HL-60 (cell line): Measurements from ENCODE around the gene CLCN5.

Source experiments
- DNase-seq, 2 experiments: peaks; one replicate each; pipeline ENCODE4 v3.0.0-alpha.2; 2010 to 2020; ENCODE audit warnings: low read depth in 1 of 2, low spot score in 1 of 2
- H3K27ac ChIP-seq: fragments of 250-450 bp; sonication (Bioruptor Pico); replicated peaks from 2 replicates; pipeline ENCODE4 v1.5.1; 2020; ENCODE audit warnings: mild to moderate bottlenecking, moderate library complexity
- H3K27me3 ChIP-seq: fragments of 250-450 bp; sonication (Bioruptor Pico); 2 replicates; pipeline ENCODE4 v1.5.1; 2021; ENCODE audit warnings: mild to moderate bottlenecking, moderate library complexity; ENCODE audit not compliant: insufficient read depth, poor library complexity, severe bottlenecking
- H3K4me3 ChIP-seq: replicated peaks from 2 replicates; pipeline ENCODE4 v1.5.1; 2011; ENCODE audit warnings: mild to moderate bottlenecking, control low read depth, low read length; ENCODE audit not compliant: insufficient read depth
- GABPA ChIP-seq: IDR thresholded peaks from 2 replicates; pipeline ENCODE4 v1.6.1; 2012; ENCODE audit warnings: low read depth
- POLR2AphosphoS5 ChIP-seq: IDR thresholded peaks from 2 replicates; pipeline ENCODE4 v1.6.1; 2012; ENCODE audit warnings: low read depth
- SPI1 ChIP-seq: IDR thresholded peaks from 2 replicates; pipeline ENCODE4 v1.6.1; 2012; ENCODE audit warnings: low read depth, mild to moderate bottlenecking, borderline replicate concordance
- TF ChIP-seq, protein P1 (sequence below): IDR thresholded peaks from one replicate; pipeline ENCODE4 v1.5.1; 2011; ENCODE audit warnings: low read length, control low read depth, inconsistent platforms; ENCODE audit not compliant: insufficient read depth
- TF ChIP-seq, protein P2 (sequence below): IDR thresholded peaks from 2 replicates; pipeline ENCODE4 v1.6.1; 2012; ENCODE audit warnings: low read depth; ENCODE audit not compliant: insufficient replicate concordance

Gene CLCN5

DNA sequence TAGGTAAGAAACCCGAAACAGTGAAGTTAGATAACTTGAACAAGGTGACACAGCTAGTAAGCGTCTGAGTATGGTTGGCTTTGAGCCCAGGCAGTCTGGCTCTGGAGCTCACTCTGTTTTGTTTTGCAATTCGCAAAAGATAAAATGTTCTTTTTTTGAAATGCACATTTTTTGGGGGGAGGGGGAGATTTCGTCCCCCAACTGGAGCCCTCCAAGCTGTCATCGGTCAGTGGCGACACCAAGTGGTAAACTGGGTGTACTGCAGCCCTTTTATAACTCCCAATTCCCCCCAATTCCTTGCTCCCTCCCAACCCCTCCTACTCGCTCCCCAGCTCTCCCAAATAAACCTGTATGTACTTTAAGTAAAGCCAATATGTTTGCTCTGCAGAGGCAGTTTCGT lies 2.8 kb upstream of the CLCN5 start:
- Histone ChIP-seq H3K27ac (no peak overlapping the region), H3K4me3 (no peak overlapping the region), H3K27me3 (no peaks in the 10 kb centered on the region)
- no peak for DNase-seq
- TF ChIP-seq, protein P1, sequence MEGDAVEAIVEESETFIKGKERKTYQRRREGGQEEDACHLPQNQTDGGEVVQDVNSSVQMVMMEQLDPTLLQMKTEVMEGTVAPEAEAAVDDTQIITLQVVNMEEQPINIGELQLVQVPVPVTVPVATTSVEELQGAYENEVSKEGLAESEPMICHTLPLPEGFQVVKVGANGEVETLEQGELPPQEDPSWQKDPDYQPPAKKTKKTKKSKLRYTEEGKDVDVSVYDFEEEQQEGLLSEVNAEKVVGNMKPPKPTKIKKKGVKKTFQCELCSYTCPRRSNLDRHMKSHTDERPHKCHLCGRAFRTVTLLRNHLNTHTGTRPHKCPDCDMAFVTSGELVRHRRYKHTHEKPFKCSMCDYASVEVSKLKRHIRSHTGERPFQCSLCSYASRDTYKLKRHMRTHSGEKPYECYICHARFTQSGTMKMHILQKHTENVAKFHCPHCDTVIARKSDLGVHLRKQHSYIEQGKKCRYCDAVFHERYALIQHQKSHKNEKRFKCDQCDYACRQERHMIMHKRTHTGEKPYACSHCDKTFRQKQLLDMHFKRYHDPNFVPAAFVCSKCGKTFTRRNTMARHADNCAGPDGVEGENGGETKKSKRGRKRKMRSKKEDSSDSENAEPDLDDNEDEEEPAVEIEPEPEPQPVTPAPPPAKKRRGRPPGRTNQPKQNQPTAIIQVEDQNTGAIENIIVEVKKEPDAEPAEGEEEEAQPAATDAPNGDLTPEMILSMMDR, result peak; percentile 55
- TF ChIP-seq POLR2AphosphoS5, result no peak

DNA sequence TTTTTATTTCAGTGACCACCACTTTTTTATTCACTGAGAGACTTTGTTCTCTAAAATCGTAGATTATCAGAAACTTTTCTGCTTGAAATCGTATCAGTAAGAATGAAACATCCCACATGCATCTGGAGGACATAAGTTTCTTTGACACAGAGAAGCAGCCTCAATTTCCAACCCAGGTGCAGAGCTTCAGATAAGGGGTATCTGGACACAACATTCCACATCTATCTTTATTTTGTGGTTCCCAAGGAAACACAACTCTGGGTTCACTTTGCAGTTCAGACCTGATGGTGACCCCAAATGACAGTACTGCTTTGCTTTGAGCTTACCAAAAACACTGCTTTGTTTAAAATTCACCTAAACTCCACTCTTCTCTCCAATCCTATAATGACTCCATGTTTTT lies 1.3 kb upstream of the CLCN5 start:
- DNase-seq, result no peak
- TF ChIP-seq, protein P1, result no peak
- no peak for TF ChIP-seq GABPA
- no peak for TF ChIP-seq SPI1
- no peak for TF ChIP-seq POLR2AphosphoS5
- TF ChIP-seq, protein P2, sequence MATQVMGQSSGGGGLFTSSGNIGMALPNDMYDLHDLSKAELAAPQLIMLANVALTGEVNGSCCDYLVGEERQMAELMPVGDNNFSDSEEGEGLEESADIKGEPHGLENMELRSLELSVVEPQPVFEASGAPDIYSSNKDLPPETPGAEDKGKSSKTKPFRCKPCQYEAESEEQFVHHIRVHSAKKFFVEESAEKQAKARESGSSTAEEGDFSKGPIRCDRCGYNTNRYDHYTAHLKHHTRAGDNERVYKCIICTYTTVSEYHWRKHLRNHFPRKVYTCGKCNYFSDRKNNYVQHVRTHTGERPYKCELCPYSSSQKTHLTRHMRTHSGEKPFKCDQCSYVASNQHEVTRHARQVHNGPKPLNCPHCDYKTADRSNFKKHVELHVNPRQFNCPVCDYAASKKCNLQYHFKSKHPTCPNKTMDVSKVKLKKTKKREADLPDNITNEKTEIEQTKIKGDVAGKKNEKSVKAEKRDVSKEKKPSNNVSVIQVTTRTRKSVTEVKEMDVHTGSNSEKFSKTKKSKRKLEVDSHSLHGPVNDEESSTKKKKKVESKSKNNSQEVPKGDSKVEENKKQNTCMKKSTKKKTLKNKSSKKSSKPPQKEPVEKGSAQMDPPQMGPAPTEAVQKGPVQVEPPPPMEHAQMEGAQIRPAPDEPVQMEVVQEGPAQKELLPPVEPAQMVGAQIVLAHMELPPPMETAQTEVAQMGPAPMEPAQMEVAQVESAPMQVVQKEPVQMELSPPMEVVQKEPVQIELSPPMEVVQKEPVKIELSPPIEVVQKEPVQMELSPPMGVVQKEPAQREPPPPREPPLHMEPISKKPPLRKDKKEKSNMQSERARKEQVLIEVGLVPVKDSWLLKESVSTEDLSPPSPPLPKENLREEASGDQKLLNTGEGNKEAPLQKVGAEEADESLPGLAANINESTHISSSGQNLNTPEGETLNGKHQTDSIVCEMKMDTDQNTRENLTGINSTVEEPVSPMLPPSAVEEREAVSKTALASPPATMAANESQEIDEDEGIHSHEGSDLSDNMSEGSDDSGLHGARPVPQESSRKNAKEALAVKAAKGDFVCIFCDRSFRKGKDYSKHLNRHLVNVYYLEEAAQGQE, result no peak
- H3K27ac ChIP-seq, result no peak overlapping the region
- H3K4me3 ChIP-seq, result no peak overlapping the region
- H3K27me3 ChIP-seq, result no peaks in the 10 kb centered on the region

DNA sequence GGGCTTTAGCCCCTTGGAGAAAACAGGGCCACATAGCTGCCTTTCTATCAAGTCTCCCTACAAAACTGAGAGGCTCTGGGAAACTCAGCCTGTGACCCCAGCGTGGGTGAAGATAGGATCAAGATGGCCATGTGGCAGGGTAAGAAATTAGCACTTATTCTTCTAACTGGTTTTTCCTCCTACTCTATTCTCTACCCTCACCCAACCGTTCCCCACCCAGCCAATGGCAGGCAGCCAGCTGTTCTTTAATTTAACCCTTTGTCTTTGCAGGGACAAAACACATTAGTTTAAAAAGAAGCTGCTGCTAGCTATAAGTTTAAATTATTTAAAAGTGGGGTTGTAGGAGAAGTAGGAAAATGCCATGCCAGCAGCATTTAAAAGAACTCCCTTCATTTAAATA lies 2.8 kb downstream of the CLCN5 start:
- Histone ChIP-seq H3K27me3 (no peaks in the 10 kb centered on the region), H3K27ac (no peak overlapping the region), H3K4me3 (no peak overlapping the region)
- DNase-seq, result no peak
- TF ChIP-seq GABPA (no peak), SPI1 (no peak), POLR2AphosphoS5 (no peak)
- TF ChIP-seq, protein P2, result no peak
- TF ChIP-seq, protein P1, result no peak

DNA sequence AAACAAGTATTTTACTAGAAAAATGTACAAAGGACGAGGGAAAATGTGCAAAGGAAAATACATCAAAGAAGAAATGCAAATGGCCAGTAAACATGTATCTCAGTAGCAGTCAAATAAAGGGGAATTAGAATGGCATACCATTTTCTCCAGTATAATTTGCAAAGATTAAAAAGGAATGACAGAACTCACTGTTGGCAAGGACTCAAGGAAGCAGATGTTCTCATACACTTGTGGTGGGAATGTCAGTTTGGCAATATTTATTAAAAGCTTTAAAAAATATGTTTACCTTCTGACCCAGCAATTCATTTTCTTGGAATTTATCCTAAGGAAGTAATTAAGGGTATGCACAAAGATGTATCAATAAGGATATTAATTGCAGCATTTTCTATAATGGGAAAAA lies 7.6 kb downstream of the CLCN5 start:
- TF ChIP-seq POLR2AphosphoS5, result no peak
- TF ChIP-seq GABPA, result no peak
- TF ChIP-seq, protein P2, result no peak
- TF ChIP-seq SPI1, result no peak
- TF ChIP-seq, protein P1, result no peak
- no peak for DNase-seq
- Histone ChIP-seq H3K4me3 (no peak overlapping the region), H3K27ac (no peak overlapping the region), H3K27me3 (no peaks in the 10 kb centered on the region)
